GM21528 (cell line): ENCODE measurements around the gene THRB.

Experiments used
- ATAC-seq: cut with Tn5 transposase; IDR thresholded peaks from one replicate; pipeline ENCODE4 v1.9.1; 2021; ENCODE audit warnings: mild to moderate bottlenecking, moderate library complexity; ENCODE audit not compliant: unreplicated experiment, low FRiP score

The THRB gene

GRCh38 chr3:24359645-24360462 lies 134.8 kb downstream of the THRB start:
- ATAC-seq: no peak

- ATAC-seq: no peak
Observed at GRCh38 chr3:24359102-24359501, 135.5 kb downstream of the THRB start.

DNA sequence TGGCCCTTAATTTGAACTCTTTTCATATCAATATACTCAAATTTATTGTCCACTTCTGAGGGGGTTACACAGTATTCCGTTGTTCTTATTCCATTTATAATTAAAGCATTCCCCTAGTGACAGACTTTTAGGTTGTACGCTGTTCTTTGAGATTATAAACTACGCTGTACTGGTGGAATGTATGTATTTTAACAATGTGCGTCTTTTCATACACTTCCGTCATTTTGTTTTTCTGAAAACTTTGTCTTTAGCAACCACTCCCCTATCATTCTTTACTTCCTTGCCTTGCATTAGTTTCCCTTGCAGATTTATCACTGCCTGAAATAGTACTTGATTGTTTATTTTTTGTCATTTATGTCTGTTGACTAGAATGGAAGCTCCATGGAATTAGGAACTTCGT lies 137.0 kb downstream of the THRB start:
- ATAC-seq: no peak

DNA sequence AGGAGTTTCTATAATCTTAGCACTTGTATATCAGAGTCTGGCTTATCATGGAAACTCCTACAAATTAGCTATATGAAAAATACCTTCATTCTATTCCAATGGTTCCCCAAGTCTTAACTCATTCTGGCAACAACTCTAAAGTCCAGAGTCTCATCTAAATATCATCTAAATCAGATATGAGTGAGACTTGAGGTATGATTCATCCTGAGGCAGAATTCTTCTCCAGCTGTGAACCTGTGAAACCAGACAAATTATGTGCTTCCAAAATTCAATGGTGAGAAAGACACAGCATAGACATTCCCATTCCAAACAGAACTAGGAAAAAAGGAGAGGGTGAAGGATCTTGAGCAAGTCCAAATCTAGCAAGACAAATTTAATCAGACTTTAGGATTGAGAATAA lies 138.8 kb downstream of the THRB start:
- no peak for ATAC-seq

DNA sequence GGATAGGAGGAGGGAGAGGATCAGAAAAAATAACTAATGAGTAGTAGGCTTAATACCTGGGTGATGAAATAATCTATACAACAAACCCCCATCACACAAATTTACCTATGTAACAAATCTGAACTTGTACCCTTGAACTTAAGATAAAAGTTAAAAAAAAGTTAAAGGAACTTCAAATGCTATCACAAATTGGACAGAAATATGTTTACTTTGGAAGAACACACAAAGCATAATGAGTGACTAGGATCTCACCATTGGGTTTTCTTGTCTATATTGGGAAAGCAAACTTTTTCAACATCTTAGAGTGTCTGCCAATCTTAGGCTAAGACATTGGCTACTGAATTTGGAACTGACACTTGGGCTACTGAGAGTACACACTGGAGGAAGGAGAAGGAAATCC lies 140.4 kb downstream of the THRB start:
- no peak for ATAC-seq

DNA sequence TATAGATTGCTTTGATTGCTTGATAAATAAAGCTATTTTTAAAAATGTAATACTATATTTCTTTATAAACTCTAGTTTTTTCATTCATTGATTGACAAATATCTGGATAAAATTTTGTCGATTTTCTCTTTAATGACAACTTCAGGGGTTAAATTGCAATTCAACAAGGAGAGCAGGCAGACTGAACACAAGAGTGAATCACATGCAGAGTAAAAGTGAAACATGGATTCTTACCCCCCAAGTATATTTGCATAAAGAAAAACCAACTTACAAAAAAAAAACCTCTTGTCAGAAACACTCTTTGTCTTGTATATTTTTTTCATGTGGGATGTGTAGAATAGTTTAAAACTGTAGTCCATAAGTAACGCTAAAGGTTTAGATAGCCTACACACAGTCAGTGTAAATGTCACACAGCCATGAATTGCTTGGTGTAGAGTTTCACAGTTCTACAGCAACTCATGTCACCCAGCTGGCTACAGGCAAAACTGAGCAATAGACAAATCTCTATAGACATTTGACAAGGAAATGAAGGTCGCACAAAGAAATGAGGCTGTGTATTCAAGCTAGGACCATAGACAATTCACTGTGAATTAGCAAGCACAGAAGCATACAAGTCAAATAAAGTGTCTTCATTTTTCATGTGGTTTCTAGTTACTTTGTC lies 141.6 kb downstream of the THRB start:
- ATAC-seq: no peak

GRCh38 chr3:24351779-24352469 lies 142.7 kb downstream of the THRB start:
- no peak for ATAC-seq

DNA sequence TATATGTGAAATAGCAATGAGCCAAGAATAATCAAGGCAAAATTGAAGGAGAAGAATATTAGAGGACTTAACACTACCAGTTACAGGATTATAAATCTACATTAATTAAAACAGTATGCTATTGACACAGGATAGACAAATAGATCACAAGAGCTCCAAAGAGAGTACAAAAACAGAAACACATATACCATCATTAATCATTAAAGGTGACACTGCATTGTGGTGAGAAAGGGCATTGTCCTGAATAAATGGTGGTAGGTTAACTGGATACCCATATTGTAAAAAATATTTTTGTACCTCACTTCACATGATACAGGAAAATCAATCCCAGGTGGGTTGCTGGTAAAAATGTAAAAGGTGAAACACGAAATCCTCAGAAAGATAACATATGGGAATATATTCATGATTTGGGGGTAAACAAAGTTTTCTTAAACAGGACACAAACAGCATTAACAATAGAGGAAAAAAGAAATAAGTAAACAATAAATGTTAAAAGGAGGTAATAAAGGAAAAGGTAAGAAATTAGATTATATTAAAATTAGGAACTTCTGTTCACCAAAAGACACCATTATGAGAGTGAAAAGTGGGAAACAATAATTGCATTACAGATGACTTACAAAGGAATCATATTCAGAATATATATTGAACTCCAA lies 145.2 kb downstream of the THRB start:
- ATAC-seq: no peak

DNA sequence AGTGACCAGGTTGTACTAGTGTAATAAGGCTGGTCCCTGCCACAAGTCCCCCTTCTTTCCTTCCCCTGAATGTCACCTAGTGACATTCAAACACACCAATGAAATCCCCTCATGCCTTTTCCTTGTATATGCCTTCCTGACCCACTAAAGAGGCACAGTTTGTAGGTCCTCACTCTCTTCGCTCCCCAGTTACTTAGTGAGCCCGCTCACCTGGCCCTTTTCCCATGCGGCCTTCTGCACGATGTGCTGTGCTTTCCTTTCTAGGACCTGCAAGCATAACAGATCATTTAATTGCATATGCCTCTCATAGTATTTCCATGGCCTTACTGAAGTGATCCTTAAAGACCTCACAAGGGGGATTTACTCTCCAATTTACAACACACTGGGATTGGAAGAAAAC lies 146.3 kb downstream of the THRB start:
- no peak for ATAC-seq

GRCh38 chr3:24344784-24345439 lies 149.7 kb downstream of the THRB start:
- no peak for ATAC-seq

DNA sequence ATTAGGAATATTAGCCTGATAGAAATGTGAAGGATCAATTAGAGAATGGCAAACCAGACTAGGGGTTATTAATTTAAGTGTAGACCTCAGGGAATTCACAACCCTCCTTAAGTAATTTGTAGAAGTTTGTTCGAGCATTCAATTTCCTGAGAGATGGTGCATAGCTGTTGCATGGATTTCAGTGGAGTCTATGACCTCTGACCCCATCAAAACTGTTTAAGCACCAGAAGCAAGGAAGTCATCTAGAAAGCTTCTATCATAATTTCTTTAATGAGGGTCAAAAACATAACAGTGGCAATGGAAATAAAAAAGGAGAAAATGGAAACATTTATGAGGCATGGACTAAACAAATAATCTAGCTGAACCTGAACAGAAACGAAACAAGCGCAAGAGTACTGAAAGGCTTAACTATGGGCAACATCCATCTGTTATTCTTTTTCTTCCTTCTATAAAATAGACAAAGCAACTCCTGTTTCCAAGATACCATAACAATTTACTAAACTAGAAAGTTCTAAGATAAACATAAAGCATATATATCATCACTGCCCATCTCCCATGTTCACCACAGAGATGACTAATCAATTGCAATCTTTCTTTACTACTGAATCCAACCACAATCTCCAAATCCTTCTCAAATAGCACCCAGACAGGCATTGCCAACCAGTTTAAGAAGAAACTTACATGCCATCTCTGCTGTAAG lies 151.4 kb downstream of the THRB start:
- ATAC-seq: no peak

DNA sequence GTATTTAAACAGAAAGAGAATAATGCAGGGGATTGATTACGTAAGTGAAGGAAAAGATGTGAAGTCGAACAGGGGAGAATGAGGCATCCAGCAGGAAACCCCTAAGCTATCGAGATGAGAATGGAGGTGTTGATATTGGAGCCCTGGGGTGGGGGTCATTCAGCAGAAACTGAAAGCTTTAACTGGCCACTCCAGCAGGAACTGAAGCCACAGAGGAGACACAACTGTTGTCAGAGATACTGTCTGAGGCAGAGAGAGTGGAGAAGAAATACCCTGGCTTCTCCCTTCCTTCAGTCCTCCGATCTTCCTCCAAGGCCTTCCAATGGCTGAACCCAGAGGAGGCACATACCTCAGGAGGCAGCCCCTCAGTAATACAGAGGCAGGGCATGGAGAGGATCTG lies 152.4 kb downstream of the THRB start:
- no peak for ATAC-seq

DNA sequence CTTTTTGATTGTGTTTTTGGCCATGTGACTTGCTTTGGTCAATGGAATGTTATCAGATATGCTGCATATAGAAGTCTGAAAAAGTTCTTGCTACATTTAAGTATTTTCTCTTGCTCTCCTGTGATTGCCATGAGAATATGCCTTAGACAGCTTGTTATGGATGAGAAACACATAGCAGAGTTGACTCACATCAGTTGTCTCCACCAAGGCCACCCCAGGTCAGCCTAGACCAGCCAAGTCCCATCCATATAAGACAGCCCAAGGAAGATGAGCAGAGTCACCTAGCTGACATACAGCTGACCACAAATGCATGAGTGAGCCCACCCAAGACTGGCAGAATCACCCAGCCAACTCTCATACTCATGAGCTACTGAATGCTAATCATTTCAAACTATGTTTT lies 153.0 kb downstream of the THRB start:
- ATAC-seq: no peak

DNA sequence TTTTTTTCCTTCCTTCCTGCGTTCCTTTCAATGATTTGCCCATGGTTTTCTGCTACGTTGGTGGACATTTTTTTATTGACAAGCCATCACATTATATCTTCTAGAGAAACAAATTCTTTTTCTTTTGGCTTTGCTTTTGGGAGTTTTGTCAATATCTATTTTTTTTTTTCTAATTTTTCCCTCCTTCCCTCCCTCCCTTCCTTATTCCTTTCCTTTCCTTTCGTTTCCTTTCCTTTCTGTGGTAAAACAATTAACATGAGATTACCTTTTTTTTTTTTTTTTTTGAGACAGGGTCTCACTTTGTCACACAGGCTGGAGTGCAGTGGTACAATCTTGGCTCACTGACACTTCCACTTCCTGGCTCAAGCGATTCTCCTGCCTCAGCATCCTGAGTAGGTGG lies 153.7 kb downstream of the THRB start:
- no peak for ATAC-seq

DNA sequence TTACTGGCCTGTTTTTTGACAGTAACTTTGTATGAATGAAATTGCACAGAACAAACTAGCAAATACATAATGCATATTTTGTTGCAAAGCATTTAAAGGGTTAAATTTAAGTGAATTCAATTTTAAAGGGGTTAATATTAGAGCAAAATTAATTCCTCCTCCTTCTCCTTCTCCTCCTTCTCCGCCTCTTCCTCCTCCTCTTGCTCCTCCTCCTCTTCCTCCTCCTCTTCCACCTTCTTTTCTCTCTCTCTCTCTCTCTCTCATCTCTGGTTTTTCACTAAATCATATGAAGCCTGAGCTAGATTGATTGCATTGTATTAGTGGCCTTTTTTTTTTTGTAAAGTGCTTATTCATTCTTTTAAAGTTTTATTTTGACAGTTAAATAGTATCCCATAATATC lies 154.5 kb downstream of the THRB start:
- ATAC-seq: no peak

DNA sequence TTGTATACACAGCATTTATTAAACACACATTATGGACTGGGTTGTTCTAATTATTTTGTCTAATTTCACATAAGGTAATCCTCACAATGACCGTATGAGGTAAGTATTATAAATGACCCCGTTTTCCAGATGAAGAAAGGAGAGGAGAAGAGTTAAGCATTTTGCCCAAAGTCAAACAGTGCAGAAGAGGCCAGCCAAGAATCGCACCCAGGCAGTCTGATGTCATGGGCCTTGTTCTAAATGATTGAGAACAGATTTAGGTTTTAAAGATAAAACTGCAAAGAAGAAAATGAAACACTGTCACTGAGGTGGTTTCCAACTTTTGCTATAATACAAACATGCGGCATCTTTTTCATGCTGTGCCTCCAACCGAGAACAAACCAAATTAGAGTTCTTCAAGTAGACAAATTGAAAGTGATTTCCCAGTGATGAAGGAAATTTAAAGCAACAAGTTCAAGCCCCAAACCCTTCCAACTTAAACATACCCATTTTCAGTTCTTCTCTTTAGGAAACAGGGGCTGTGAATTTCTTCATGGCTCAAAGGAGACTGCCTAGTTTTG lies 155.3 kb downstream of the THRB start:
- ATAC-seq: no peak

- ATAC-seq: no peak
Observed at GRCh38 chr3:24338409-24339130, 156.1 kb downstream of the THRB start.

DNA sequence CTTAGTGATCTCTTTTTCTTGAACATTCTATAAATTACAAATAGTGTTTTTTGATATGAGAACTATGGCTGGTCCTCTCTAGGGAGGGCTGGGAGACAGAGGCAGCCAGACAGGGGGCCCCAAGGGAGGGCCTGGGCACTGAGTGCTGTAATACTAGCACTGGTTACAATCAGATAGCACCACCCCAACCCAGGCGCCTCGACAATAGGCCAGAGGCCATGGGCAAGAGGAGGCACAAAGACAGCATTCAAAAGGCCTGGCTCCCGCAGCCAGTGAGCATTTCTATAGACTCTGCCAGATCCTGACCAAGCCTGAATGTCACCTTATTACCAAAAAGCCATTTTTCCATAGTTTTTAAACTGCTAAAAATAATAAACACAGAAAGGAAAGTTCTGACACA lies 158.5 kb downstream of the THRB start:
- no peak for ATAC-seq

DNA sequence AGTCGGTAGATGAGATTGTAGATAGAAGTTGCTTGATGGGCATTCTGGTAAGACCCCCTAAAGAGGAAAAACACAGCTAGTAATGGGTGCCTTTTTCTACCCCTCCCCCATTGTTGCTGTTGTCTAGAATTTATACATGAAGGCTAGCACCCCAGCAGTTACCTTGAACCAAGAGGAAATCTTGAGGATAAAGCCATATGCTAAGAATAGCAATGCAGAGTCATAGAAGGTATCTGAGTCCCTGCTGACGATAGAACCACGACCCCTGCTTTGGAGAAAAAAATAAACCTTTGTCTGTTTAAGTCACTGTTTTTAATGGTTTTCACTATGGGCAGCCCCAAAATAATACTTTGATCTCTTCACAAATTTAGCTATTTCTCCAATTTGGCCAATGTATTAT lies 162.6 kb downstream of the THRB start:
- ATAC-seq: no peak
